GM19099 (cell line): Measurements from ENCODE around the gene ZFP30.

Experiments used
- POLR2A ChIP-seq: IDR thresholded peaks from 3 replicates; pipeline ENCODE4 v1.6.1; 2011; ENCODE audit warnings: low read depth; ENCODE audit not compliant: insufficient read length; ENCODE audit errors: extremely low read depth

ZFP30 gene

GRCh38 chr19:37583340-37583739, 71.9 kb downstream of the ZFP30 start:
- TF ChIP-seq POLR2A = no peak

GRCh38 chr19:37572203-37572602, 83.1 kb downstream of the ZFP30 start:
- no peak for TF ChIP-seq POLR2A

- no peak for TF ChIP-seq POLR2A
These were observed 89.9 kb downstream of the ZFP30 start for GRCh38 chr19:37565370-37565669.

DNA sequence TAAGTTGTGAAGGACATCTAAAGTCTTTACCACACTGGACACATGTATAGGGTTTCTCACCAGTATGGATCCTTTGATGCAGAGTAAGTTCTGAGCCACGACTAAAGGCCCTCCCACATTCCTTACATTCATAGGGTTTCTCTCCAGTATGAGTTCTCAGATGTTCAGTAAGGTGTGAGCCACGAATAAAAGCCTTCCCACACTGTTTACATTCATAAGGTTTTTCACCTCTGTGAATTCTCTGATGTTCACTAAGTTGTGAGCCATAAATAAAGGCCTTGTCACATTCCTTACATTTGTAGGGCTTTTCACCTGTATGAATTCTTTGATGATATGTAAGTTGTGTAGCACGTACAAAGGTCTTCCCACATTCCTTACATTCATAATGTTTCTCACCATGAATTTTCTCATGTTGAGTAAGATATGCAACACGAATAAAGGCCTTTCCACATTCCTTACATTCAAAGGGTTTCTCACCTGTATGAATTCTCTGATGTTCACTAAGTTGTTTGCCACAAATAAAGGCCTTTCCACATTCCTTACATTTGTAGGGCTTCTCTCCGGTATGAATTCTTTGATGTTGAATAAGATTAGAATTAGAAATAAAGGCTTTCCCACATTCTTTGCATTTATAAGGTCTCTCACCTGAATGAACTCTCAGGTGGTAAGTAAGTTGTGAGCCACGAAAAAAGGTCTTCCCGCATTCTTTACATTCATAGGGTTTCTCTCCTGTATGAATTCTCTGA, 90.5 kb downstream of the ZFP30 start:
- no peak for TF ChIP-seq POLR2A
